ENCODE results near the gene MRPL11. TPM values are rescaled to one million over a fixed set of nuclear protein-coding genes. Genes with fewer than 3 reads are reported as not detected.

Gene MRPL11
- total and polyA plus RNA-seq, 2 experiments from 2014 or later = 36.7 to 76.6 TPM

- no peak for DNase-seq
- Histone ChIP-seq H3K4me3 (no peak overlapping the region), H3K79me2 (ENCODE audit: insufficient read depth) (no peaks in the 10 kb centered on the region), H4K20me1 (ENCODE audit: insufficient read depth) (no peaks in the 10 kb centered on the region), H3K9me2 (ENCODE audit: insufficient read depth) (no peaks in the 10 kb centered on the region), H3K36me3 (ENCODE audit: low read depth) (no peaks in the 10 kb centered on the region), H3K9me3 (ENCODE audit: low read depth) (no peaks in the 10 kb centered on the region), H3K27ac (no peak overlapping the region), H3K9ac (no peak overlapping the region), H3K27me3 (replicated peaks; ENCODE audit: insufficient read depth) (0 out of 2 replicates have a peak, but pooled peaks cover 4% of the 10 kb centered on the region), H2AFZ (no peak overlapping the region), H3F3A (ENCODE audit: insufficient read depth) (peaks cover 5% of the 10 kb centered on the region; the same call in 1 of the 2 replicates), H3K4me1 (ENCODE audit: insufficient read depth) (peaks cover 12% of the 10 kb centered on the region), H3K4me2 (ENCODE audit: unreplicated experiment) (no peak overlapping the region)
- TF ChIP-seq EZH2 (IDR thresholded peaks at IDR 0.05; ENCODE audit: insufficient read depth, poor library complexity, severe bottlenecking) (no peak), EZH2phosphoT487 (IDR thresholded peaks at IDR 0.05; ENCODE audit: insufficient read depth, low read depth) (no peak)
- in situ Hi-C loops (cut with MboI) = no loop called here
- 37 to 45% methylated on average over 2 of the region's 2 CpGs for WGBS, 2 experiments (ENCODE audit: low coverage in 1 of 2, low lambda C conversion rate in 2 of 2, missing lambda C conversion rate in 2 of 2)
Observed at GRCh38 chr11:66415423-66415822, 23.2 kb downstream of the MRPL11 start.

DNA sequence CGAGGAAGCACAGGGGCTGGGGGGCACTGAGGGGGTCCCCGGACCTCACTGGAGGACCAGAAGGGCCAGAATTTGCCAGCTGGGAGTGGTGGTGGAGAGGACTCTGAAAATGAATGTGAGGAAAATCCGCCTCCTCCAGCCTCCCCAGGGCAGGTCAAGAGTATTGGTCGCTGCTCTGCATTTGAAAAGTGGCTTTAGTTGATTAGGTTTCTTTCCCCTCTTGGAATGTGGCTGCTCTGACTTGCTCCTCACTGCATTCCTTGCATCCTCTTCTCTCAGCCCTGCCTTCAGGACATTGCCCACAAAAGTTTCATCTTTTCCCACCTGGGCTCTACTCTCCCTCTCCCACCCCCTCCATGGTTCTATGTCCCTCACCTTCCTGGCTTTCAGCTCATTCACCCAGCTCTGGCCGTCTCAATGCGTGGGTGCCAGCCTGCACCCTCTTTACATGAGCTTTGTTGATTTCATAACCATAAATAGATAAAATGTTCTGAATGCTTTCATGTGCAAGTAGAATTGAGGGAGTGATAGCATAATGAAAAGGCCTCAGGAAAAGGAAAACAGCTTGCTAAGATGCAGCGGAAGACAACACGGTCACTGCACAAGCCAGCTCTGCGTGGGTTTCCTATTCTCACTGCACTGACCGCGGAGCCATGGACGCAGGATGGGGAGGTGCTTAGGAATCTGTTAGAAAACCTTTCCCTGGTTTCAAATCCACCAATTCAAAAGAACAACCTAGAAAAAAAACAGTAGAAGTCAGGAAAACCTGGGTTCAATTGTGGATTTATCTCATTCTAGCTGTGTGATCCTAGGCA lies 24.3 kb downstream of the MRPL11 start:
- Histone ChIP-seq H3K79me2 (ENCODE audit: insufficient read depth) (no peaks in the 10 kb centered on the region), H4K20me1 (ENCODE audit: insufficient read depth) (no peaks in the 10 kb centered on the region), H3K4me2 (ENCODE audit: unreplicated experiment) (no peak overlapping the region), H3K9me3 (ENCODE audit: low read depth) (no peaks in the 10 kb centered on the region), H2AFZ (no peak overlapping the region), H3K4me3 (no peak overlapping the region), H3K27me3 (replicated peaks; ENCODE audit: insufficient read depth) (no peaks in the 10 kb centered on the region), H3K9ac (no peak overlapping the region), H3K4me1 (ENCODE audit: insufficient read depth) (peaks cover 12% of the 10 kb centered on the region), H3K9me2 (ENCODE audit: insufficient read depth) (no peaks in the 10 kb centered on the region), H3K27ac (no peak overlapping the region), H3K36me3 (ENCODE audit: low read depth) (no peaks in the 10 kb centered on the region), H3F3A (ENCODE audit: insufficient read depth) (peaks cover 5% of the 10 kb centered on the region; the same call in 1 of the 2 replicates)
- WGBS, 2 experiments (ENCODE audit: low coverage in 1 of 2, low lambda C conversion rate in 2 of 2, missing lambda C conversion rate in 2 of 2) = 52 to 63% methylated on average over 12 of the region's 12 CpGs
- no peak for DNase-seq
- in situ Hi-C loops (cut with MboI) = no loop called here
- TF ChIP-seq EZH2phosphoT487 (IDR thresholded peaks at IDR 0.05; ENCODE audit: insufficient read depth, low read depth) (no peak), EZH2 (IDR thresholded peaks at IDR 0.05; ENCODE audit: insufficient read depth, poor library complexity, severe bottlenecking) (no peak)

- WGBS, 2 experiments (ENCODE audit: low coverage in 1 of 2, low lambda C conversion rate in 2 of 2, missing lambda C conversion rate in 2 of 2) = 83 to 84% methylated on average over 6 of the region's 6 CpGs
- Histone ChIP-seq H3F3A (ENCODE audit: insufficient read depth) (no peaks in the 10 kb centered on the region), H3K4me2 (ENCODE audit: unreplicated experiment) (no peak overlapping the region), H3K36me3 (ENCODE audit: low read depth) (no peaks in the 10 kb centered on the region), H3K27me3 (replicated peaks; ENCODE audit: insufficient read depth) (no peaks in the 10 kb centered on the region), H3K9me3 (ENCODE audit: low read depth) (no peaks in the 10 kb centered on the region), H3K4me3 (no peak overlapping the region), H4K20me1 (ENCODE audit: insufficient read depth) (no peaks in the 10 kb centered on the region), H2AFZ (no peak overlapping the region), H3K9me2 (ENCODE audit: insufficient read depth) (no peaks in the 10 kb centered on the region), H3K79me2 (ENCODE audit: insufficient read depth) (no peaks in the 10 kb centered on the region), H3K4me1 (ENCODE audit: insufficient read depth) (peaks cover 7% of the 10 kb centered on the region), H3K27ac (no peak overlapping the region), H3K9ac (no peak overlapping the region)
- TF ChIP-seq EZH2 (IDR thresholded peaks at IDR 0.05; ENCODE audit: insufficient read depth, poor library complexity, severe bottlenecking) = no peak
- no peak for TF ChIP-seq EZH2phosphoT487 (IDR thresholded peaks at IDR 0.05; ENCODE audit: insufficient read depth, low read depth)
- DNase-seq = no peak
- in situ Hi-C loops (cut with MboI) = no loop called here
Observed at GRCh38 chr11:66413167-66413566, 25.5 kb downstream of the MRPL11 start.

GRCh38 chr11:66412110-66412509 lies 26.5 kb downstream of the MRPL11 start:
- Histone ChIP-seq H3K27ac (no peak overlapping the region), H3K9ac (no peak overlapping the region), H2AFZ (no peak overlapping the region), H4K20me1 (ENCODE audit: insufficient read depth) (no peaks in the 10 kb centered on the region), H3F3A (ENCODE audit: insufficient read depth) (no peaks in the 10 kb centered on the region), H3K9me2 (ENCODE audit: insufficient read depth) (no peaks in the 10 kb centered on the region), H3K9me3 (ENCODE audit: low read depth) (no peaks in the 10 kb centered on the region), H3K4me3 (no peak overlapping the region), H3K79me2 (ENCODE audit: insufficient read depth) (no peaks in the 10 kb centered on the region), H3K4me1 (ENCODE audit: insufficient read depth) (no peaks in the 10 kb centered on the region), H3K36me3 (ENCODE audit: low read depth) (no peaks in the 10 kb centered on the region), H3K4me2 (ENCODE audit: unreplicated experiment) (no peak overlapping the region), H3K27me3 (replicated peaks; ENCODE audit: insufficient read depth) (peaks cover 9% of the 10 kb centered on the region)
- TF ChIP-seq EZH2phosphoT487 (IDR thresholded peaks at IDR 0.05; ENCODE audit: insufficient read depth, low read depth) (no peak), EZH2 (IDR thresholded peaks at IDR 0.05; ENCODE audit: insufficient read depth, poor library complexity, severe bottlenecking) (no peak)
- WGBS, 2 experiments (ENCODE audit: low coverage in 1 of 2, low lambda C conversion rate in 2 of 2, missing lambda C conversion rate in 2 of 2) = 60 to 64% methylated on average over 6 to 7 of the region's 7 CpGs
- no peak for DNase-seq
- in situ Hi-C loops (cut with MboI) = no loop called here
